Effector CD4-positive, alpha-beta T cell (primary cell): Measurements from ENCODE around the gene TPD52L2.
A peak's percentile ranks its signal among the peaks of the same experiment; 100 is the strongest.

Experiments used
- DNase-seq: peaks from one replicate; pipeline ENCODE4 v3.0.0-alpha.2; 2020

Gene TPD52L2

DNA sequence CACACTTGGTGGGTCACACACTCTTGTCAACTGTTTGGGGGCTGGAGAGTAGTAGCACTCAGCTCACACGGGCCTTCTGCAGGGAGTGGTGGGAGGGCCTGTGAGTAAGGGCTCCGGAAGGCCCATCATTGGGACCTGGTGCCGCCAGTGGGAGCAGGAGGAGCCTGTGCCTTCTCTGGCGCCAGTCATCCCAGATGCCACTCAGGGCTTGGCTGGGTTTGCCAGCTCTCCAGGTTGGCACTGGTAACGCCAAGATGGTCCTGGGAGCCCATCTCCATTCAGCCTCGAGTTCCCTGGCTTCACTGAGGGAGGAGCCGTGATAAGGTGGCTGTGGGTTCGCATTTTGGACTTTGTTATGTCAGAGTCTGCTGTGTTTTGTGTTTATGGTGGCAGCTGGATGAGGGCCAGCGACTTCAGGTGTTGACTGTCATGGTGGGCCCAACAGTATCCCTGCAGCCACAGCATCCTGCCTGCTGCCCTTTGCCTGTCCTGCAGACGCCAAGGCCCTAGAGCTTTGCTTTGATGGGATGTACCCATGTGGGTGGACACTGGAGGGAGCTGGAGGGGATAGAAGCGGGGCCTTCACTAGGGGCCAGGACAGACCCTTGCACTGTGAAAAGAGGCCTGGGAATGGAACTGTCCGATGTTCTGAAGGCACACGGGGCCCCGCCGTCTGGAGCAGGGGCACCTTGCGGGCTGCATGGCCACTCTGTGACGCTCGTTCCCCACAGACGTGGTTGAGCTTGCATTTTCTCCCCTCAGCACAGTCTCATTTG, 16.6 kb downstream of the TPD52L2 start:
- no peak for DNase-seq

DNA sequence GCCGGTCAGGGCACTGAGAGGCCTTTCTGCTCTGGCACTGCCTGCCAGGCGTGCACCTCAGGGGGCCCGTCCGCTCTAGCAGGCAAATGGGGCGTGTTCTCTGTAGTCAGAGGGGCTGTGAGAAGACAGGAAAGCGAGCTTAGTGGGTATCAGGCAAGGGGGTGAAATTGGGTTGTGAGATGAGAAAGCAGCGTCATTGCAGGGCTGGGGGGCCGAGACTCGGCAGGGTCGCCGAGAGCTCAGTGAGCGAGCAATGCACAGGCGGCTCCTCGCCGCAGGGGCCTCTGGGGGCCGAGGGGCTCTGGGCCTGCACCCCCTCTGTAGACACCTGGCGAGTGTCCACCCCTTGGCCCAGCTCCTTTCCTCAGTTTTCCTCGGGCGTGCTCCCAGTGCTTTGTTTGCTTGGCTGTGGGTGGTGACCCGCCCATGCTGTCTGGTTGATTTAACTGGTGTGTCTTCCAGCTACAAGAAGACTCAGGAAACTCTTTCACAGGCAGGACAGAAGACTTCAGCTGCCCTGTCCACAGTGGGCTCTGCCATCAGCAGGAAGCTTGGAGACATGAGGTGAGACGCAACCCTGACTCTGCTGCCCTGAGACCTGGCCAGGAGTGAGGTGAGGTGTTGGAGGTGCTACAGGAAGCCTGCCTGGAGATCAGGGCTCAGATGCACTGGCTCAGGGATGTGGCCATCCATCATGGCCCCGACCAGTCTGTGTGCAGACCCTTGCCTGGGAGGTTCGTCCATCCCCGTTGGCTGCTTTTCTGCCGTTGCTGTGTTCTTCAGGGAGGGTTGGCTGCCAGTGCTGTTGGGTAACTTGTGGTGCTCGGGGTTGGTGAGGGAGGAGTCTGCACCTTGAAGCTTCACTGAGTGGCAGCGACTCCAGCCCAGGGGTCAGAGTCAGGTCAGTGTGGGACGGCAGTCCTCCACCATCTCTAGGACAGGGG, 17.5 kb downstream of the TPD52L2 start:
- no peak for DNase-seq

DNA sequence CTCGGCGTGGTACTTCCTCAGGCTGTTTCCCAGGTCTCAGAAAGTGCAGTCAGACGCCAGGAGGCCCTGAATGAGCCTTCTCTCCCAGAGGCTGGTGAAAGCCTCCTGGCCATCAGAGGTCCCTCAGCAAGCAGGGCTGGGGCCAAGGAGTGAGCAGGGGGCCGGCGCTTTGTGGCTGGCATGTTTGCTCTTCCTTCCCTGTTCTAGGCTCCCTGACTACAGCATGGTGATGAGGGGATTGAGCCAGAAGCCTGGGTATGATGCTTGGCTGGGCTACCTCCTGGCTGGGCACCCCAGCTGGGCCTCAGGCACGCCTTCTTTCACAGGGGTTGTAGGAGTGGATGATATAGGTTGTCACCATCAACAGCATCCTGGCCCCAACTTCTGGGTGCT, 18.1 kb downstream of the TPD52L2 start:
- no peak for DNase-seq

DNA sequence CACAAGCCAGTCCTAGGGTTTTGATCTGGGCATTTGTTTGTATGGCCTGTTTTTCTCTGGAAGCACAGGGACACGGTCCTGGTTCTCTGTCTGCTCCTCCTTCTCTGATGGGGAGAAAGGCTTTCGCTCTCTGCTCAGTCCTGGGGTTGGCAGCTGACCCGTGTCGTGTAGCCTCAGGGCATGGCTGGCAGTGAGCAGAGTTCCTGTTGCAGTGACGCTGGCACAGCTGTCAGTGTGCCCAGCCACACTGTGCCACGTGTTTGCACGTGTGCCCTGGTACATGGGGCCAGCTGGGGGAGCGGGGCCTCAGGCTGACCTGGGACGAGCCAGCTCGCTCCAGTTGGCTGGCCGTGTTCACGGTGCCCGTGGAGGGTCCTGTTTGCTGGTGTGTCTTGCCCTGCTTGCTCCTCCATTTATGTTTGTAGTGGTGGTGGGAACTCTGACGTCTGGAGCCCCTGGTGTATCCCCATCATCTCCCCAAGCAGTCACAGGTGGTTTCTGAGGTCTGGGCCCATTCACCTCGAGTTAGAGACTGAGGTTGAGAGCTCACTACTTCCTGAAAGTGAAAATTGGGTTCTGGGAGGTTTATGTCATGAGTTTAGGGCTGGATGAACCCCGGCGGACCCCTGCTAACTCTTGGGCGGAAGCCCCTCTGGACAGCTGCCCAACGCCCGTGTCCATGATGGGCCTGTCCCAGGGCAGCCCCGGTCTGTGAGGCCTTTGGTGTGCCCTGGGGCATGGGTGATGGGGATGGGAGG, 19.6 kb downstream of the TPD52L2 start:
- DNase-seq: no peak

DNA sequence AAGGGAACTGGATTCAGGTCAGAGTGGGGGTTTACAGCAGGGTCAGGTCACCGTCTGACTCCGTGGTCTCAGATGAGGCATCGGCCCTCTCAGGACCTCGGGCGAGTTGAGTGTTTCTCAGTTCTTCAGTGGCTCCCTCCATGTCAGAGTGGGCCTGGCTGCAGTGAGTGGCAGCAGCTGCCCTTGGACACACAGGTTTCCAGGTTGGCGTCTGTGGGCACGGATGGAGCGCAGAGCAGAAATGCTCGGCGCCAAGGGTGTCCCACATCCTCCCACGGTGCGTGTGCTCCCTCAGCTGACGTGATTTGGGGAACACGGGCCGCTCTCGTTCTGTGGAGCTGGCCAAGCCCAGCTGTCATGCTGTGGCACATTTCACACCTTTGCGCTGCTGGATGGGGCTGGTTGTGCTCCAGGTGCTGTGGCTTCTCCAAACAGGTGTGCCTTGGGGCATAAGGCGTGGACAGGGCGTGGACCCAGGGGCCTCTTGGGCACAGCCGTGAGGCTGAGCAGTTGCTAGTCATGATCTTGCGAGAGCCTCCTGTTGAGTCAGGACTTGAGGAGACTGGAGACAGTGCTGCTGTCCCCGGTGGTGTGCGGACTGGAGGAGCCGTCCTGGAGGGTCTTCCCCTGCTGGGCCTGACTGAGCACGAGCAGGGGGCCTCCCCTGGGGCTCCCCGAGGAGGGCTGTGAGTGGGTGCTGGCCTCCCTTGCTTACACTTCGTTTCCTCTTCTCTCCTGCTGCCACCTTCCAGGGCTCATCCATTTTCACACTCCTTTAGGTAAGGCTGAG, 20.4 kb downstream of the TPD52L2 start:
- DNase-seq: no peak

DNA sequence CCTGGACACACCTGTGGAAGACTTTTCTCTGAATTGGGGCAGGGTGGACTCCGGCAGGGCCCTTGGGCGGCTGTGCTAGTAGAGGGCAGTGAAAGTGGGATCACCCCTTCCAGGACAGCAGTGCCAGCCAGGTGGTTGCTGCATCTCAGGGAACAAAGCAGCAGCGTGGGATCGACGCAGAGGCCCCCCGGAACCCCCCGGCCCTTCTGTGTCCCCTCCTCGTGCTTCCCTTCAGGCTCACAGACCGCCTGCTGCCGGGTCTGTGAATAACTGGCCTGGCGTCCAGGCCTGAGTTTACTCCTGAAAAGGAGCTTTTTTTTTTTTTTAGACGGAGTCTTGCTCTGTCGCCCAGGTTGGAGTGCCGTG, 21.0 kb downstream of the TPD52L2 start:
- no peak for DNase-seq

DNA sequence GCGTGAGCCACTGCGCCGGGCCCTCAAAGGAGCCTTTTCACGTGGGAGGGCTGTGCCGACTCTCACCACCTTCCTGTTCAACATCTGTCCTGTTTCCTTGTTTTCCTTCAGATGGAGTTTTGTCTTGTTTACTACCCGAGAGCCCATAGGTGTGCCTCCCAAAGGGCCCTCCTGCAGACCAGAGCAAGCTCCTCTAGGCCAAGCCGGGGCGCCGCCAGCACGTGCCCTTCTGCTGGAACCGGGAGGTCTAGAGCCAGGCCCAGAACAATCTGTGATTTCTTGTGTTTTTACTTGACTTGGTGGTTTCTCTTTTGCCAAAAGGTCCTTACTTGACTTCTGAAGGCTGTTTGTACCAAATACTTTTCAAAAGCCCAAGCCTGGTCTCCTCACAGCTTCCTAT, 21.9 kb downstream of the TPD52L2 start:
- DNase-seq: no peak

DNA sequence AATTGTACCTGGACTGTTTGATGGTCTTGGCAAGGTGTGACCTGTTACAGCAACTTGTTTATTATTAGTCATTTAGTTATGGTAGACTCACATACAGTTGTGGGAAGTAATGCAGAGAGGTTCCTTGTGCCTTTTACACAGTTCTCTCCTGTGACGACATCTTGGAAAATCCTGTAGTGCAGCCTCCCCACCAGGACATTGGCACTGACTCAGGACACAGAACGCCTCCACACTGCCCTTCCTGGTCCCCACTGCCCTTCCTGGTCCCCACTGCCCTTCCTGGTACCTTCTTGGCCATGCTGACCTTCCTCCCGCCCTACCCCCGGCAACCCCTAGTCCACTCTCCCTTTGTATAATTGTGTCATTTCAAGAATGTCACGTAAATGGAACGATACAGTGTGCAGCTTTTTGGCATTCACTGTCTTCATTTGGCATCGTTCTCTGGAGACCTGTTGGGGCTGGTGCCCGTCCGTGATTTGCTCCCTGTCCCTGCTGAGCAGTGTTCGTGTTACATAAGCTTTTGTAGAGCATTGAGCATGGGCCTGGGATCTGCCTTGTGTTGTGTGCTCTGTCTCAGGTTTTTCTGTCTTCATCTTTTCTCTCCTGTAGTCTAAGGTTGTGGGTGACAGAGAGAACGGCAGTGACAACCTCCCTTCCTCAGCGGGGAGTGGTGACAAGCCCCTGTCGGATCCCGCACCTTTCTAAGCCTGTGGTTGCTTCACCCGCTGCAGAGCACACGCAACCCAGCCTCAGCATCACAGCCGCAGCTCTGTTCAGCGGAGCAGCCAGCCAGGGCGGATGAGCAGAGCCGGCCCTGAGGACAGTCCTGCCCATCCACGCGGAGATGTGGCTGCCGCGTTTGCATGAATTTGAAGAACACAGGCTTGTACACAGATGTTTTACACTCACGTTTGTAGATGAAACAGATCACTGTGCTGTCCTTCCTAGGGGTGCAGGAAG, 24.5 kb downstream of the TPD52L2 start:
- no peak for DNase-seq

DNA sequence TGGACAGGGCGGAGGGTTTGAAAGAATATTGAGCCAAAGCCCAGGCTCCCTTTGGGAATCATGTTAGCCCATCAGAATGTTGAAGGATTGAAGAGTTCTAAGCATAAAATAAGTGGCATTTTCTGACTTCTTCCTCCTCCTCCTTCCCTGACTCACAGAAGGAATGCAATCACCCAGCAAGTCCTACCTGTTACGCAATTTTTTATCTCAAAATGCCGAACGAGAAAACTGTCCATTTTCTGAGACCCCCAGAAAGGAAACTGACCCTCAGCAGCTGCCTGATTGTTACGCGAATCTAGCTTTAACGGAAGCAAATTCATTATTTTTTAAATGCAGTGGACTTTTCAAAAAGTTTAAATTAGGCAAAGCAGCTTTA, 25.1 kb downstream of the TPD52L2 start:
- no peak for DNase-seq

DNA sequence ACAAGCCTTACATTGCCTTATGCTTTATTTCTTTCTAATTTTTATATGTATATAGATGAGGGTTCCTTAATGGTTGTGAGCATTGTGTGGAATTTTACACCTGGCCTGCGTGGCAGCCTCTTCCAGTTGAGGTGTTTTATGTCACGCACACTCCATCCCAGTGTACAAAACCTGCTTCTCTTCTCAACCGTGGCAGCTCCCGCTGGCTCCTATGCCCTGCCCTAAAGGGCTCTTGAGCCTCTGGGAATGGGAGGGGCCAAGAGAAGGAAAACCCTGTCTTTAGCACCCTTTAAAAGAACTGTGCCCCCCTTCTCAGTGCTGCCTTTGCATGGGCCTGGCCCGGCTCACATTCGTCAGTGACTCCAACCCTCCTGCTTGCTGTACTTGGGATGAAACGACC, 25.5 kb downstream of the TPD52L2 start:
- no peak for DNase-seq

DNA sequence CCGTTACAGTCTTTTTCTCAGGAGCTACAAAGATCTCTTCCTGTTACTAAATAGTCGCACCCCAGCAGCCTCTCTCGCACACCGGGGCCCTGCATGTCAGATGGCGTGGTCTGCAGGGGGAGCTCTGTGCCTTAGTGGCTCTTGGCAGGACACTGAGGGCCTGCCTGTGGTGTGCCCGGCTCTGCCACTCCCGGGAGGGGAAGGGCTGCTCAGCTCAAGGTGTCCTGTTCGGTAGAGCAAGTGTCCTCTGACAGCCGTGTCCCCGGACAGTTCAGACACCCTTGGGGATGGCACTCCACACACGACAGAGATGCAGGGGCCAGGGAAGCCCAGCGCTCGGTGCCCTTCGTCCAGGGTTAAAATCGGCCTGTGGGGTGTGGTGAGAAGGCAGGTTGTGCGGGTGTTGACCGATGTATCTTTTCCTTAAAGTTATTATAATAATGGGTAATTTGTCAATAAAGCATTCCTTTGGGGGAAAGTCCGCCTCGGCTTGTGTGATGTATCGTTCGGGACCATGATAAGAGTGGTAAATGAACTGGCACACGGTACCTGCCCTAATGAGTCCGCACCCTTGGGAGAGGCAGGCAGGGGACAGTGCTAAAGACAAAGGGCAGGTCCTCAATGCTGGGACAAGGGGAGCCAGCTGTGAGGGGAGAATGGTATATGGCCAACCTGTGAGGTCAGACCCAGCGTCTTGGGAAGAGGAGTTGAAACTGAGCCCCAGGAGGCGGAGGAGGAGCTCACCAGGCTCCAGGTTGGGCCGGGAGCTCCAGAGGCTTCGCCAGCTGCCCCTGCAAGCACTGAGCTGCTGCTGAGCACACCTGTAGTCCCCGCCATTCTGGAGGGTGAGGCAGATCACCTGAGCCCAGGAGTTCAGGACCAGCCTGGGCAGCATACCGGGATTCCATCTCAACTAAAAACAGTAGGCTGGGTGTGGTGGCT, 26.3 kb downstream of the TPD52L2 start:
- DNase-seq: no peak

DNA sequence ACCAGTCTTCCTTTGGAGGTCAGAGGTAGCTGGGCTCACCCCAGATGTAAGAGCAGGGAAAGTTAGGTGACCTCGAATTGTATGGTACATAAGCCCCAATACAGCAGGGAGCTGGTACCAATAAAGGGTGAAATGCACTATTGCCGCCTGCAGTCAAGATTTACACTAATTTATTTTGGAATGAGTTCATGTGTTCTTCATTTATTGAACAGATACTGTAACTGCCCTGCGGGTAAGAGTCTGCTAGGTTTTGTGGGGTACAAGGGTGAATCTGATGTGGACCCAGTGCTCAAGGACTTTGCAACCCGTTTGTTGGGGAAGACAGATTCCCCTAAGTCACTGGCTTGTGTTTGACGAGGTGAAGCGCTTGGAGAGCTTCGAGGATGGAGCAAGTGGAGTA, 27.3 kb downstream of the TPD52L2 start:
- DNase-seq: no peak

DNA sequence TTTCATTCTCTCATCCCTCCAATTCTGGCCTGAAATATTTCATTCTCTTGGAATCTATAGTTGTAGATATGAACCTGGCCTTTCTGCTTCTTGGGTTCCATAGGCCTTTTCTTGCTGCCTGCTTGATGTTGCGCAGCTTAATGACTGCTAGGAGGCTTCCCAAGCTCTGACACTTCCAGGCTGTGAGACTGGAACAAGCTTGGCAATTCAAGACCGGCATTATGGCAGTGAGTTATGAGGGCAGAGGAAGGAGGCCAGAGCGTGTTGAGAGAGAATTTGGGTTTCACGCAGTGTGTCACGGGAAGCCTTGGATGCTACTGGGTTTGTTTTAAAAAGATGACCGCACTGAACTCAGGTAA, 28.9 kb downstream of the TPD52L2 start:
- DNase-seq: no peak

DNA sequence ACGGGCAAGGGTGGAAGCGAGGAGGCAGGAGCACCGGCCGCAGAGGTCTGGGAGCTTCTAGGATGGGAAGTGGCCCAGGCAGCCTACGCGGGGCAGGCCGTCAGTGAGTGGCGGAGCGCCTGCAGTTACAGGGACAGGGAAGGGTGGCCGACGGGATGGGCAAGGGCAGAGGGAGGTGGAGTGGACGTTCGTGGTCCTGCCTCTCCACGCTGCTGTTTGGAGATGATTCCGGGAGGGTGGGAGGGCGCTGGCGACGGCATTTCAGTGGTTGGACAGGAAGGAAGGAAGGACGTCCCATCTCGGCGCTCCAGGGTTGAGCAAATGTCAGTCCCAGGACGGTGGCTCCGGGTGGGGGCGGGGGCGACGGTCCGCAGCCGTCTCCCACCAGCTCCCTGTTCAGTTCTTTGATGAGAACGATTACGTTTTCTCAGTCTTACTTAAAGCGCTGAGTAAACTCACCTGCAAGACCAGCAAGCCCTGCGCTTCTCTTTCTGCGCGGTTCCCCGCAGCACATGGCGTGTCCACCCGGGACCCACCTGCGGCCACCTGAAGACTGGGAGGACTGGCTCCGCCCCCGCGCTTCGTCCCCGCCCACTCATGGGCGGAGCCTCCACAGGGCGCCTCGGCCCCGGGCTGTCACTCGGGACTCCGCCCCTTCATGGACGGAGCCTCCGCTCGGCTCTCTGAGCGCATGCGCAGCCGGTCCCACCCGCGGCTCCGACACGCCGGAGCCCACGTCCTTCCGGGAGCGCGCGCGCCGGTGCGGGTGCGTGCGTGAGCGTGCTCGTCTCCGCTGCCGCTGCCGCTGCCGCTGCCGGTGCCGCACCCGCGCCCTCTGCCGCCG, 29.5 kb downstream of the TPD52L2 start, which contains the start of gene DNAJC5:
Gene DNAJC5, plus strand, starts transcription at position 769 of the 844 bp plus-strand sequence. CDS start 33,220 bp downstream, outside the sequence.
- peak; percentile 96 for DNase-seq

DNA sequence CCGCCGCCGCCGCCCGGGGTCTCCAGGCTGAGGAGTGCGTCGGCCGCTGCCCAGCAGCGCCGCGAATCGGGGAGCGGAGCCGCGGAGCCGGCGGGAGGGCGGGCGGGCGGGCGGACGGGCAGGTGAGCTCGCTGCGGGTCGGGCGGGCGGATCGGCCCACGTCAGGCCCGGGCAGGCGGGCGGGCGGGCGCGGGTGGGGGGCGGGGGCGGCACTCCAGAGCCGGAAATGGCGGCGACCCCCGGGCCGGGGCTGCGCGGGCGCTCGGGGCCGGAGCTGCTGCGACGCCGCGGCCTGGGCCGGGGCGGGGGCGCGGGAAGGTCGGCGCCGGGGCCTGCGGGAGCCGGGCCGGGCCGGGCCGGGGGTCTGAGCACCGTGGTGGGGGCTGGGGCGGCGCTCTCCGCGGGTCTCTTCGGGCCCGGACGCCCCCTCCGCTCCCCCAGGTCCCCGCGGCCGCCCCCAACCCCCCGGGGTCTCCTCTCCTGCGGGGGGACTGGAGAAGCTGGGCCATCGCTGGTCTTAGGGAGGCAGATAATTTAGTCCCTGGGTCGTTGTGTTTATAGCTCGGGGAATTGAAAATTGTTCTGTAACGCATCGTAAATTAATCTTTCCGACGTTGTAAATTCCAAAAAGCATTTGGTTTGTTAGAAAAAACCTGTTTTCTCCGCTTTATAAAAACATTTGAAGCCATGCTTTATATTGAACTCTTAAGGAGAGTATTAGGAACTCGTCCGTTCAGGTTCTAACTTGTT, 30.3 kb downstream of the TPD52L2 start:
- DNase-seq: no peak

DNA sequence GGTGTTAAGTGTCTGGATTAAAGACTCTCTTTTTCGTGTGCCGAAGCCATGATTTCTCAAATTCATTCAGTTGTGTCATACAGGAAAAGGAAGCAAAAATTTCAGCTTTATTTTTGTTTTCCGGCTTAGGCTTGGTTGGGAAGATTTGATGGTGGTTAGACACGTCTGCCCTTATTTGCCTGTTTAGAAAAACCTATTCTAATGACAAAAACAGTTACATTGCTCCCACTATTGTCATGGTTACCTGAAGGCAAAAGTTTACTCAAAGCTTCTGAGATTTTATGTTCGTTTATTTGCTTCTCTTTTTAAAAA, 30.8 kb downstream of the TPD52L2 start:
- no peak for DNase-seq

DNA sequence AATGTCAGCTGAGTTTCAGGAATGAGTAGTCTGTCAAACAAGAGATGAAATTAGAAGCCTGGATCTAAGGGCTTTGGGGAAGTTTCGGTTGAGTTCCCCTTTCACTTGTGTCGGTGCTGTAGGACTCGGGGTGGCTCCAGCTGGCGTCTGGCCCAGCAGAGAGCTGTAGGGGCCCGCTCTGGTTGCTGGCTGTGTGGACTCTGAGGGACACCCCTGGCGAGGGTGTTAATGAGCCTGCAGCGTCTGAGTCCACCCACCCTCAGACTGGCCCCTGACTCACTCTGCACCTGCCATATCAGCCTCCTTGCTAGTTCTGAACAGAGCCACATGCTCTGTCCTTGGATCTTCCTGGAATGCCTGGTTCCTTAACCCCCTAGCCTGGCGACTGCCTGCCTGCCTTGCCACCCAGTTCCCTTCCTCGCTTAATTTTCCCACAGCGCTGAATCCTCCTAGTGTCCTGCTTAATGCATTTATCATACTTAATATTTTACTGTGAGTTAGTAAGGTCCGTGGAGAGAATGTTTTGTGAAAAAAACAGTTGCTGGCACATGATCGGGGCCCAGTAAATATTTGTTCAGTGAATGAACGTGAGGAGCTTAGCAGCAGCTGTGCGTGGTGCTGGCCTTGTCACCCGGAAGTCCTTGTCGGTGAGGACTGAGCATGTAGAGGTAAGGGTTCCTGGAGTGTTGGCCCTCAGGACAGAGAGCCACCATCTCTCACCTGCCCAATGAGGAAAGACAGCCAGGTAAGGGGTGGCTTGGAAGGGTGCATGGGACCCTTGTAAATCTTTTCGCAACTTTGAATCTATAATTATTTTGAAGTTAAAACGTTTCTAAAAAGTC, 31.4 kb downstream of the TPD52L2 start:
- no peak for DNase-seq
